NT2/D1 (cell line): ENCODE results near the gene IL12RB1.
A peak's percentile ranks its signal among the peaks of the same experiment; 100 is the strongest.

Source experiments
- DNase-seq: peaks from one replicate; pipeline ENCODE4 v3.0.0-alpha.2; 2011; ENCODE audit warnings: low read depth, low spot score
- H3K27me3 ChIP-seq: 2 replicates; pipeline ENCODE4 v1.6.0; 2011; ENCODE audit warnings: mild to moderate bottlenecking; ENCODE audit not compliant: insufficient read length, insufficient read depth
- H3K36me3 ChIP-seq: 2 replicates; pipeline ENCODE4 v1.6.1; 2011; ENCODE audit warnings: mild to moderate bottlenecking, low read length, mixed read lengths; ENCODE audit not compliant: insufficient read depth, insufficient read length
- H3K4me1 ChIP-seq: 2 replicates; pipeline ENCODE4 v1.5.1; 2011; ENCODE audit not compliant: insufficient read depth, insufficient read length
- H3K4me3 ChIP-seq: 2 replicates; pipeline ENCODE4 v1.5.1; 2011; ENCODE audit warnings: low read depth; ENCODE audit not compliant: insufficient read length
- H3K9ac ChIP-seq: 2 replicates; pipeline ENCODE4 v1.6.0; 2011; ENCODE audit warnings: low read depth; ENCODE audit not compliant: insufficient read length
- H3K9me3 ChIP-seq: 2 replicates; pipeline ENCODE4 v1.5.1; 2011; ENCODE audit warnings: mild to moderate bottlenecking, low read length; ENCODE audit not compliant: insufficient read depth
- SUZ12 ChIP-seq: IDR thresholded peaks from 2 replicates; pipeline ENCODE4 v1.6.1; 2011; ENCODE audit not compliant: insufficient read length, insufficient read depth; ENCODE audit errors: extremely low read depth
- YY1 ChIP-seq: IDR thresholded peaks from 2 replicates; pipeline ENCODE4 v1.6.1; 2011; ENCODE audit not compliant: insufficient read length, insufficient read depth
- ZNF274 ChIP-seq: IDR thresholded peaks from 2 replicates; pipeline ENCODE4 v1.6.1; 2011; ENCODE audit warnings: mild to moderate bottlenecking, low read depth, low read length

Gene IL12RB1

DNA sequence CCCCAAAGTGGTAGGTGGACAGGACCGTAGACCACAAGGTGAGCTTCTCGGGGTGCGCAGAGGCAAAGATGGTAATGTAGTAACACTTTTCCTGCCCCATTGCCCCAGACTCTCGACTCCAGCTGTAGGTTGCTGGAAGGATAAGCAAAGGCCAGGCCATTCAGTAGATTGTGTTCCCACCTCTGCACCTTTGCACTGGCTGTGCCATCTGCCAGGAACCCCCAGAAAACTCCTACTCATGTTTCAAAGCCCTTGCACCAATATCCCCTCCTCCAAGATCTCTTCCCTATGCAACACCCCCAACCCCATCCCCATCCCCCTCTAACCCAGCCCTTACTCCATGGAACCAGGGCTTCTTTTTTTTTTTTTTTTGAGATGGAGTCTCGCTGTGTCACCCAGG lies 18.3 kb downstream of the IL12RB1 start:
- Histone ChIP-seq H3K27me3 (no peaks in the 10 kb centered on the region), H3K4me3 (no peak overlapping the region), H3K36me3 (no peaks in the 10 kb centered on the region), H3K4me1 (peaks cover 6% of the 10 kb centered on the region), H3K9me3 (no peaks in the 10 kb centered on the region), H3K9ac (no peak overlapping the region)
- TF ChIP-seq ZNF274 (no peak), SUZ12 (no peak), YY1 (no peak)
- no peak for DNase-seq

DNA sequence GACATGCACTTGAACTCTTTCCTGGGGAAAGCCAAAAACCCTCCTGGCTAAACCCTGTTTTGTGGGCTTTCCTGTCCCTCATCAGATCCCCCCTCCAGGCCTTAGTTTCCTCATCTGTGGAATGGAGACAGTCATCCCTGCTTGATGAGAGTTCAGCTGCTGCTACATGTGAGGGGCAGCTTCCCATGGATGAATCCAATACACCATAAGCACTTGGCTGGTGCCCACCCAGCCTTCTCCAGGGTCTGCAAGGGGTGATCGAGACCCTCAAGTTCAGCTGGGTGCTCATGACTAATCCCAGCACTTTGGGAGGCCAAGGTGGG lies 21.6 kb downstream of the IL12RB1 start:
- H3K9me3 ChIP-seq, result no peaks in the 10 kb centered on the region
- no peaks in the 10 kb centered on the region for H3K27me3 ChIP-seq
- no peak overlapping the region for H3K4me3 ChIP-seq
- H3K4me1 ChIP-seq, result peaks cover 6% of the 10 kb centered on the region
- TF ChIP-seq SUZ12, result no peak
- no peak for TF ChIP-seq YY1
- no peak for TF ChIP-seq ZNF274
- no peak for DNase-seq
- no peak overlapping the region for H3K9ac ChIP-seq
- no peaks in the 10 kb centered on the region for H3K36me3 ChIP-seq

DNA sequence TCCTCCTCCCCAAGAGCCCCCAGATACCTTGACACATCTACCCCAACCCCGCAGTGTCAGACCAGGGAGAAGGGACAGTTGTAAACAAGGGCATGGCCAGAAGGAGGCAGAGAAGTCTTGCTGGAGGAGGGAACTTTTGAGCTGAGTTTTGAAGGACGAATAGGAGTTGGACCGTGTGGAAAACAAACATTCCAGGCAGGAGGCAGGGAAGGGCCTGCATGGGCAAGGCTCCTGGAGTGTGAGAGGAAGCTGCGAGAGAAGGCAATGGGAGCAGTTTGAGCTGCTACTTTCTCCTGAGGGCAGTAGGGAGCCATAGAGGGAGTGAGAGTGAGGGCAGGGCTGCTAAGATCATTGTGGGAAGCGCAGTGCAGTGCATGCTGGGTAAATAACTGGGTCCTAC lies 23.3 kb downstream of the IL12RB1 start:
- TF ChIP-seq YY1 (no peak), SUZ12 (no peak), ZNF274 (no peak)
- H3K4me3 ChIP-seq, result no peak overlapping the region
- peak; percentile 32 for DNase-seq

DNA sequence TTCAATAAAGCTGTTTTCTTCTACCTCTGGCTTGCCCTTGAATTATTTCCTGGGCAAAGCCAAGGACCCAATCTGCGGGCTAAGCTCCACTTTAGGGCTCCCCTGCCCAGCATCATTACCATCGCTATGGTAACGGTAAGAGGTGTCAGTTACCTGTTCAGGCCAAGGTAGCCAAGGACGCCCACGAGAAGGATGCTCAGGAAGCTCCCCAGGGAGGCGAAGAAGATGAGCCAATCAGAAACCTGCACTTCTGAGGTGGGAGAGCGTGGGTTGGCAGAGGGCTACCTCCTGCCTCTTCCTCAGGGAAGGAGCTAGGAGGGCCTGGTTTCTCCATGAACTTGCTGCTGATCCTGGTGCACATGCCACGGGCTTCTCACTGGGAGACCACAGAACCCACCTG lies 24.7 kb downstream of the IL12RB1 start:
- DNase-seq, result no peak
- no peak overlapping the region for H3K9ac ChIP-seq
- TF ChIP-seq ZNF274 (no peak), YY1 (no peak), SUZ12 (no peak)
- H3K27me3 ChIP-seq, result no peaks in the 10 kb centered on the region
- H3K9me3 ChIP-seq, result no peaks in the 10 kb centered on the region
- no peaks in the 10 kb centered on the region for H3K36me3 ChIP-seq
- peaks cover 8% of the 10 kb centered on the region for H3K4me1 ChIP-seq
- no peak overlapping the region for H3K4me3 ChIP-seq

More for the DNA sequence above, 23.3 kb downstream of the IL12RB1 start:
- Histone ChIP-seq H3K27me3 (no peaks in the 10 kb centered on the region), H3K9ac (no peak overlapping the region), H3K4me1 (peaks cover 5% of the 10 kb centered on the region), H3K9me3 (no peaks in the 10 kb centered on the region), H3K36me3 (no peaks in the 10 kb centered on the region)

DNA sequence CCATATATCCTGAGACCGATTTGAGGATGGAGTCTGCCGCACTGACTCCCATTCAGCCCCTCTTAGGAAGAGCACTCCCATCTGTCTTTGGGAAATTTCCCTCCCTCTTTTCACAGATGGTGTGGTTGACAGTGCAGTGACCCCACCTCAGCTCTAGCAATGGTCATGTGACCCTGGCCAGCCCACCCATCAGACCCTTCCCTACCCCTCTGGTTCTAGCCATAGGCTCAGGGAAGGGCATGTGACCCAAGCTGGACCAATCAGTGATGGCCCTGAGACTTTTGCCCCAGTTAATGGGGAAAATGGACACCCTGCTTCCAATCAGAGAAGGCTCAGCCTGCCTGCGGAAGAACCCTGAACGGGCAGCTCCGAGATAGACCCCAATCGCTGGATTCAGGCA lies 26.3 kb downstream of the IL12RB1 start:
- H3K9me3 ChIP-seq, result no peaks in the 10 kb centered on the region
- H3K27me3 ChIP-seq, result no peaks in the 10 kb centered on the region
- H3K4me1 ChIP-seq, result peaks cover 8% of the 10 kb centered on the region
- no peak for TF ChIP-seq ZNF274
- no peak for TF ChIP-seq SUZ12
- no peak for TF ChIP-seq YY1
- no peak for DNase-seq
- H3K9ac ChIP-seq, result no peak overlapping the region
- no peaks in the 10 kb centered on the region for H3K36me3 ChIP-seq
- H3K4me3 ChIP-seq, result no peak overlapping the region

DNA sequence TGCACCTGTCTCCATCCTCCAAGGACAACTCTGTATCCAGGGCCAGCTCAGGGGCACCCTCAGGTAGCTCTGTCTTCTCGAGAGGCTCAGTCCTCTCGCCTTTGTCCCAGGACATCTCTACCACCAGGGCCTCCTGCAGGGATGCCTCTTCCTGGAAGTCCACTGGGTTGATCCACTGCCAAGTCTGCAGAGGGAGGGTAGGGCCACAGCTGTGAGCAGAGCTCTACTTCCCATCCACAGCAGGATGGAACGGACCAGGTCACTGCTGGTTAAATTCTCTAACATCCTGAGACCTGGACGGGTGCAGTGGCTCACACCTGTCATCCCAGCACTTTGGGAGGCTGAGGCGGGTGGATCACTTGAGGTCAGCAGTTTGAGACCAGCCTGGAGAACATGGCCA lies 26.8 kb downstream of the IL12RB1 start:
- no peaks in the 10 kb centered on the region for H3K36me3 ChIP-seq
- H3K4me3 ChIP-seq, result no peak overlapping the region
- no peaks in the 10 kb centered on the region for H3K9me3 ChIP-seq
- TF ChIP-seq ZNF274, result no peak
- no peak for TF ChIP-seq YY1
- no peak for TF ChIP-seq SUZ12
- no peaks in the 10 kb centered on the region for H3K27me3 ChIP-seq
- no peak overlapping the region for H3K9ac ChIP-seq
- DNase-seq, result no peak
- peaks cover 8% of the 10 kb centered on the region for H3K4me1 ChIP-seq

DNA sequence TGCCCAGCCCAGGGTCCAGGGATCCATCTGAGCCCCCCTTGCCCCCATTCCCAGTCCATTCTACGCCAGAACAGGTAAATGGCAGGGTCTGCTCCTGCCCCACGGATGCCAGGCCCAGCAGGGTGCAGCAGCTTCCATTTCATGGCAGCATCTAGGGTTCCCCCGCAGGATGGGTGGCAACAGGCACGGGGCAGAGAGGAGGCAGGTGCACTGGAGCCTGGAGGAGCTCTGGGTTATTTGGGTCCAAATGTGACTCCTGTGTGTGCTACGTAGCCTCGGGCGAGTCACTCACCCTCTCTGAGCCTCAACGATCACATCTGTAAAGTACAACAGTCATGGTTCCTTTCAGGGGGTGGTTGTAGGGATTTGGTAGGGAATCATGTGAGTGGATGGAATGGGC lies 27.4 kb downstream of the IL12RB1 start:
- no peaks in the 10 kb centered on the region for H3K36me3 ChIP-seq
- H3K4me1 ChIP-seq, result peaks cover 10% of the 10 kb centered on the region
- no peak overlapping the region for H3K9ac ChIP-seq
- H3K27me3 ChIP-seq, result no peaks in the 10 kb centered on the region
- no peaks in the 10 kb centered on the region for H3K9me3 ChIP-seq
- no peak for DNase-seq
- no peak overlapping the region for H3K4me3 ChIP-seq
- TF ChIP-seq YY1 (no peak), ZNF274 (no peak), SUZ12 (no peak)

DNA sequence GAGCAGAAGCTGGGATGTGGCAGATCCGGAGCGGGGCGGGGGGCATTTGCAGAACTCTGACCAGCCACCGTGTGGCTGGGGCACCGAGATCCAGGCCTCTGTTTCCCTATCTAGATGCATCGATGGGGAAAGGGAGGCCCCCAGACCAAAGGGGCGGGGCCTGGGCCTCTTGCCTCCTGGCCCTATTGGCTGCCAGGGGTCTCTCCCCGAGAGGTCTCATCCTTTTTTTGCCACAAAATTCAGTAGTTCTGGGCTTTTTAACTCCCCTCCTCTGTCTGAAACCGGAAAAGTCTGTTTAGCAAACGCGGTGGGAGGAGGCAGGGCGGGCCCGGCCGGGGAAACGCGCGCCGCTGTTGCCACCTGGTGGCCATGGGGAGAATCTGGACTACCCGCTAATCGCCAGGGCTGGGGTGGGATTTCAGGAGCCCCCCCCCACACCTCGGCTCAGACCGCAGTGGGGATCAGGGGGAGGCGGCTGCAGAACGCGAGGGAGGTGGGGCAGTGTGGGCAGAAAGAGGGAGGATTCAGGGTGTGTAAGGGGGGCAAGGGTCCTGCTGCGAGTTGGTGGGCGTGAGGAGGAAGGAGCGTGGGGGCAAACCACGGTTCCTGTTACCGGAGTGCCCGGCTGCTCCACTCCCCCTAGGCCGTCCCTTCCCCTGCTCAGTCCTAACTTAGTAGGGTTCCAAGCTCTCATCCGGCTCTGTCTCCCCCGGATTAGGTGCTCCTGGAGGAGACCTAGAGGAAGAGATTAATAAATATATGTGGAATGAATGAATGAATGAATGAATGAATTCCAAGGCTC lies 28.3 kb downstream of the IL12RB1 start:
- H3K9ac ChIP-seq, result peak overlapping the region; percentile 61
- no peaks in the 10 kb centered on the region for H3K36me3 ChIP-seq
- H3K4me1 ChIP-seq, result peaks cover 7% of the 10 kb centered on the region
- TF ChIP-seq ZNF274 (no peak), SUZ12 (no peak), YY1 (no peak)
- peak; percentile 68 for DNase-seq
- no peaks in the 10 kb centered on the region for H3K9me3 ChIP-seq
- H3K4me3 ChIP-seq, result no peak overlapping the region
- no peaks in the 10 kb centered on the region for H3K27me3 ChIP-seq
